ENCODE data around the gene GJC1. TPM values are rescaled to one million over a fixed set of nuclear protein-coding genes. Genes with fewer than 3 reads are reported as not detected.

Gene GJC1
- total RNA-seq, 1 experiment from 2014 or later = not detected

- DNase-seq (ENCODE audit: low spot score) = no peak
Observed at GRCh38 chr17:44801880-44802279, 28.2 kb downstream of the GJC1 start.

GRCh38 chr17:44798356-44798755 lies 31.7 kb downstream of the GJC1 start:
- no peak for DNase-seq (ENCODE audit: low spot score)

DNA sequence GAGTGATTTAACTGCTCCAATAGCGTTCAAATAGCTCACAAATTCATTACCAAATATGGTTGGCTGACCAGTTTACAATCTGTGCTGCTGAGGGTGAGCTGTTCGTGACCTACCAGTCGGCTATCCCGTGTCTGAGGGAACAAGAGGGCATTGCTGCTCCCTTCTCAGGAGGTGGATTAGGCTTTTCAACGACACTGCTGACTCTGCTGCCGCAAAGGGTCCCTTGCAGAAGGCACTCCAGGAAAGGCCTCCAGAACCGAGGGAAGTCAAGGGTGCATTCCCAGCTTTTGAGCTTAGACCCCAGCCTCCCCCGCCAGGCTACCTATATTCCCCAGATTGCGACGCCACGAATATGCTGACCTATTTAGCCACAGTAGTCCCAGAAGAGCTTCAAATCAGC lies 32.3 kb downstream of the GJC1 start:
- no peak for DNase-seq (ENCODE audit: low spot score)

DNA sequence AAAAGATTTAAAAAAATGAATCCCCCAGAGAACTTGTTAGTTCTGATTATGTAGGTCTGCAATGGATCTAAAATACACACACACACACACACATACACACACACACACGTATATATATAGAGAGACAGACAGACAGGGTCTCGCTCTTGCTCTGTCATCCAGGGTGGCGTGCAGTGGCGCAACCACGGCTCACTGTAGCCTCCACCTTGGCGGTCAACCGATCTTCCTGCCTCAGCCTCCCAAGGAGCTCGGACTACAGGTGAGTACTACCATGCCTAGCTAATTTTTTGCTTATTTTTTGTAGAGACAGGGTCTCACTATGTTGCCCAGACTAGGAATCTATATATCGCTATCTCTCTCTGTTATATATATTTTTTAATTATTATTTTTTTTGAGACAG lies 33.4 kb downstream of the GJC1 start:
- no peak for DNase-seq (ENCODE audit: low spot score)

DNA sequence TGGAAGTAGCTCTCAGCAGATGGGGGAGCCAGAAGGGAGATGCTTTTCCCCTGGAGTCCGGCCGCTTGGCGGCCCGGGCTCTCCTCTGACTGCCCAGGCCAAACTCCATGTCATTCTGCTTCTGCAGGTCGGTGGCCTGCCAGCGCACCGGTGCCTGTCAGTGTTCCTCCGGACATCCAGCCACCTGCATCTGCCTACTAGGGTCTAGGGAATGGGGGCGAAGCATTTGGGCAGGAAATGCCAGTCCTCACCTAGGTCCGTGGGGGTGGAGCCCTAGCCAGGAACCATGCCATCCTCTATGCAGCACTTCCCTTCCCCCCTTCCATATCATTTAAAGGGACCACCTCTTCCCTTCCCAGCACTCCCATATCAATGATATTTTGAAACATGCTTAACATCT lies 34.2 kb downstream of the GJC1 start:
- no peak for DNase-seq (ENCODE audit: low spot score)

DNA sequence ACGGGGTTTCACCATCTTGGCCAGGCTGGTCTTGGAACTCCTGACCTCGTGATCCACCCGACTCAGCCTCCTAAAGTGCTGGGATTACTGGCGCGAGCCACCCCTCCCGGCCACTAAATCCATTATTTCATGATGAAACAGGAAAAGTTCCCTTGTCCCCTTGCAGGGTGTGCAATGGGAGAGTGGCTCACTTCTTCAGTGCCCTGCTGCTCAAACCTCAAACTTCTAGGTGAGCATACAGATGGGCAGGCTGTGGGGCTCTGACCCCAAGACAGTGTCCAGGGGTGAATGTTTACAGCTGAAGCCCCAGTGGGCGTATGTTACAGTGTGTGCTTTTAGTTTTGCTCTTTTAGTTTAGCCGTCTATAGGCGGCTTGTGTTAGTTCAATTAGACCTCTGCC lies 34.7 kb downstream of the GJC1 start:
- no peak for DNase-seq (ENCODE audit: low spot score)

GRCh38 chr17:44794851-44795413 lies 35.2 kb downstream of the GJC1 start:
- DNase-seq (ENCODE audit: low spot score) = peak; percentile 18

DNA sequence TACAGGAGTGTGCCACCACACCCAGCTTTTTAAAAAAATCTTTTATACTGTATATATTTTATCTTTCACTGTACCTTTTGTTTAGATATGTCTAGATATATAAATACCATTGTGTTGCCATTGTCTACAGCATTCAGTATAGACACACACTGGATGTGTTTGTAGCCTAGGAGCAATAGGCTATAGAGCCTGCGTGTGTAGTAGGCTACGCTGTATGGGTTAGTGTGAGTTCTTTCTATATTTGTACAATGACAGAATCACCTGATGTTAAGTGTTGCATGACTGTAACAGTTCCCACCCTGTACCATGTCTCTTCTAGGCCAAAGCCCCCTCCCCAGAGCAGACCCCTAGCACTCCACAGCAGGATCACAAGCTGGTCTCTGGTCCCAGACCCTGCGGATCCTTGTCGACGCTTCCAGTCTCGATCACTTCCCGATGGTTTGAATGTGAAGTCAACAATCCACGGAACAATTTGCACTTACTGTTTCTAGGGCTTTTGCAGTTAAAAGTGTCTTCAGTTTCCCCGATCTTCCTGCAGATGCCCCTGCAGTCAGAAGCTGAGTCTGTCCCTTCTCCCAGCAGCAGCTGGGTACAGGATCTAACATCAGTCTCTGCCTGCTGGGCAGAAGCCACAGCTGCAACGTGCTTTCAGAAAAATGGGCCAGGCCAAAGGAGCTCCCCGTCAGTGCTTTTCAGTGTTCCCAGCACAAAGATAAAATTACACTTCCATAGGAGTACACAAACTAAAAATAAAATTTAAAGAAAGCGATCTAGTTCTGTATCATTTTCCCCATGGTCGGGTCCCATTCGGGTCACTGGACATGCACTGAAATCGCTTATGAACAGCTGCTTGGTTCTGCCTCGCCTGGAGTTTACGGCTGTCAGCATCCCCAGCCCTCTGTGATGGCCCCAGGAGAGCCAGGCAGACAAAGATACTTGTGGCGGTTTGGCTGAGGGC lies 35.9 kb downstream of the GJC1 start:
- DNase-seq (ENCODE audit: low spot score) = no peak

DNA sequence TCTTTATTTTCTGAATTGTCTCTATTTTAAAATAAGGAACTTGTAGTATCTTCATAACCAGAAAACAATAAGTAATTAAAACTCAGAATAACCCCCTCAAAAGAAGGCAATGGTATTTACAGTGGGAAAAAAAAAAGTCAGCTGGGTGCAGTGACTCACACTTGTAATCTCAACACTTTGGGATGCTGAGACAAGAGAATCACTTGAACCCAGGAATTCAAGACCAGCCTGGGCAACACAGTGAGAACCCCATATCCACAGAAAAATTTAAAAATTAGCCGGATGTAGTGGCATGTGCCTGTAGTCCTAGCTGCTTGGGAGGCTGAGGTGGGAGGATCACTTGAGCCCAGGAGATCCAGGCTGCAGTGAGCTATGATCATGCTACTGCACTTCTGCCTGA lies 37.8 kb downstream of the GJC1 start:
- DNase-seq (ENCODE audit: low spot score) = no peak

GRCh38 chr17:44788139-44788538 lies 41.9 kb downstream of the GJC1 start:
- DNase-seq (ENCODE audit: low spot score) = no peak

DNA sequence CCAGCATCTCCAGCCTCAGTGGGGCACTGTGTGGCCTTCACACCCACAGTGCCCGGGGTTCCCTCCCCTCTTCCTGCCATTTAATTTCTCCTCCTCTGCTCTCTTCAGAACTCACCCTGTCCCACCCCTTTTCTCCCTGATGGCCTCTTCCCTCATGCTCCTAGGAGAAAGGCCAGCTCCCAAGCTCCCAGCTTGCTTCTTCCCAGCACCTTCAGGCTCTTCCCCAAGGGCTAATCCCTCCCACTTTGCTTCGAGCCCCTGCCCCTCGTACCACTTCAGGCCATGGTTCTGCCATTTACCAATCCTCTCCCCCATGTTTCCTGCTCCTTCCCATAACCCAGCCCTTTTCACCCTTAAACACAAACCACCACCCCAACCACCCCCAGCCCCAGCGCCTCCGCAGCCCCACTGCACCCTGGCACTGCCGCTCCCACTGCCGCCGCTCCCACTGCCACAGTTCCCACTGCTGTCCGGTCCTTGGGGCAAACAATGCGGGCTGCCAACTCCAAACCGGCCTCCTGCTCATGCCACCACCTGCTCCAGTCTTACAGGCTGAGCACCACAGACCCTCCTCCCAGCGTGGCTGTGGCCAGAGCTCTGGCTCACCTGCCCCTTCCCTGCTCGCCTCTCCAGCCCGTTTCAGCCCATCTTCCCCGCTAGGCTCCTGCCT lies 42.7 kb downstream of the GJC1 start:
- no peak for DNase-seq (ENCODE audit: low spot score)

GRCh38 chr17:44786551-44787081 lies 43.5 kb downstream of the GJC1 start:
- DNase-seq (ENCODE audit: low spot score) = no peak

DNA sequence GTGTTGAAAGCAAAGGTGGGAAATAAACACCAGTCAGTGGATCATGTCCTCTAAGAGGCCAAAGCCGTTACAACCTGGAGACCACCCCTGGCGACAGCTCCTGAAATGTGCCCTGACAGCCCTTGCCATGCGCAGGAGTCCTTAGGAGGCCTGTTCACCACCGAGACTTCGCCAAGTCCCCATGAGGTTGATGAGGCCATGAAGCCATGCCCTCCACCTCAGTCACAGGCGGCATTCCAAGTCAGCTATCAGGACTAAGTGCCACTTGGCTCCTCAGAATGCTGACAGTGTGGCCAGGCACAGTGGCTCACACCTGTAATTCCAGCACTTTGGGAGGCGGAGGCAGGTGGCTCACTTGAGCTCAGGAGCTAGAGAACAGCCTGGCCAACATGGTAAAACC lies 44.2 kb downstream of the GJC1 start:
- no peak for DNase-seq (ENCODE audit: low spot score)

DNA sequence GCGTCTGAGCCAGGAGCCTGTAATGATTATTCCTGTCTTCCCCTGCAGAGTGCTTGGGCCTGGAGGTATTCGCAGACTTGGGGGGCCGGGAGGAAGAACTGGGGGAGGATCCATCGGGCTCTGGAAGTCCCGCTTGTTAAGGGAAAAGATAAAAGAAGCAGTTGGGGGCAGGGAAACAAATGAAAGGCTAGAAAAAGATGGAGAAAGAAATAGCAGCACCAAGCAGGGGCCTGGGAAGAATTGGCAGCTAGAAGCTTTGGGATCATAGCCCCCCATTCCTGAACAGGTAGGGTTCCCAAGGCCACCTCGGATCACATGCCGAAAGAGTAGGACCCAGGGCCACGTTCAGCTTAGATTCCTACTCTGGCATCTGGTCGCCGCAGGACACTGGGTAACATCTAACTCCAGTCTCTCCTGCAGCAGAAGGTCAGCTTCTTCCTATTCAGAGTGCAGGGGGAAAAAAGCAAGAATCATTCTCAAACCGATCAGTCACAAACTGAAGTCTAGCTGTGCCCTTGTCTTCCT lies 47.7 kb downstream of the GJC1 start:
- DNase-seq (ENCODE audit: low spot score) = no peak

DNA sequence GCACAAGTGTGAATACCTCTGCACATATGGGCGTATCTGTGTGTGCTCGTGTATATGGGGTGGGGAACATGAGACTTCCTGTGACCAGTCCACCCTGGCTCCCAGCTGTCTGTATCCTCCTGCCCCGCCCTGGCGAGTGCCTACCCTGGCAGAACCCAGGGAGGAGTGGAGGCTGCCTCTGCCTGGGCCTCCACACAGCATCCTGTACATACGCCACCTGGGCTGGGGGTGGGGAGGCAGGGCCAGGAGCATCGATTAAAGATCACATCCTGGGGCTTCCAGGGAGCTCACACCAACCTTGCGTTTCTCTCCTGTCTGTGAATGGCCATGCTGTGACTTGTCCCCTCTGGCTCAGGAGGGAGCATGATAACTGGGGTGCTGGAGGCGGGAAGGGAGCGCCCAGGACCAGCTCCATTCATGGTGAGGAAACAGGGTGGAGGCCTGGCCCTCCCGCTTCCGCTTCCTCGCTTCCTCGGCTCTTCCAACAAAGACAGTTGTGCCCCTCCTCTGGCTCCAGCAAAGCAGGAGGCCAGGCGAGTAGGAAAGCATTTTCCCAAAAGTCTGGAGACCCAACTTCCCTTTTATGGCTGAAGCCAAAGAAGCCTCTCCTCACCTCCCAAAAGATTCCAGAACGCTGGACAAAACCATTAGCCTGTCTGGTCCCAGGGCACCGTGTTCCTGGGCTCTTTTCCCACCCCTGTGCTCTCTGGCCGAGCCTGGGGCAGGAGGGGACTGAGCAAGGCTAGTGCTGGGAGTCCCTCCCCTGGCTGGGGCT lies 48.3 kb downstream of the GJC1 start:
- no peak for DNase-seq (ENCODE audit: low spot score)

GRCh38 chr17:44780845-44781480 lies 49.1 kb downstream of the GJC1 start:
- no peak for DNase-seq (ENCODE audit: low spot score)

GRCh38 chr17:44780161-44780560 lies 49.9 kb downstream of the GJC1 start:
- DNase-seq (ENCODE audit: low spot score) = no peak

DNA sequence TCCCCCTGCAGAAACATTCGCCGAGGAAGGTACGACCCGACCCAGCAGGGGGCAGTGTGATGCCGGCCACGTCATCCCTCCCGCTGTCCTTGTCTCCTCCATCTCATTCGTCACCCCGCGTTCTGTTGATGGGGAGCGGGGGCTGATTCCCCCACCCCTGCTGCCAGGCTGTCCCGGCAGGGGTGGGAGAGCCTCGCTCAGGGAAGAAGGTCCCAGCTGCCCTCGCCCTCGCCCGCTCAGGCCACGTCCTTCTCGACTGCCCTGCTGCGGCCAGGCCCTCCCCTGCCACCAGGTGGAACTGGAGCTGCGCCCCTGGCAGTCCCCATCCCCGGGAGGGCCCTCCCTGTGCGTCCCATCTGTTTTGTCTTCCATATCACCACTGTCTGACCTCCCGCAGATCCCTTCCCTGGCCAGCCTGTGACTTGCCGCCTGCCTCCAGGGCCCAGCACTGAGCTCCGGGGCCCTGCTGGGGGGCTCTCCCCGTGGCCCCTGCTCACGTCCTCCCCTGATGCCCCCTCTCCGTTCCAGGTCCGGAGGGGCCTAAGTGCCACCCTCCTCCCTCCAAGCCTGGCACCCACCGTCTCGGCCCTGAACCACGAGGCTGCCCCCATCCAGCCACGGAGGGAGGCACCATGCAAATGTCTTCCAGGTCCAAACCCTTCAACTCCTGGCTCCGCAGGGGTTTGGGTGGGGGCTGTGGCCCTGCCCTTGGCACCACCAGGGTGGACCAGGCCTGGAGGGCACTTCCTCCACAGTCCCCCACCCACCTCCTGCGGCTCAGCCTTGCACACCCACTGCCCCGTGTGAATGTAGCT lies 50.7 kb downstream of the GJC1 start:
- peak; percentile 65 for DNase-seq (ENCODE audit: low spot score)

GRCh38 chr17:44778656-44779210 lies 51.4 kb downstream of the GJC1 start:
- DNase-seq (ENCODE audit: low spot score) = no peak

All from HT-29 (cell line).